Esophagus mucosa (tissue), 1 donor: ENCODE measurements around the gene RIN3. TPM values are rescaled to one million over a fixed set of nuclear protein-coding genes. Genes with fewer than 3 reads are reported as not detected.

Experiments used
- ATAC-seq: fragments of 200-7000 bp; cut with Tn5 transposase; one replicate; pipeline ENCODE4 v1.9.1; 2020
- total RNA-seq: library from RNA; stranded (reverse); gene quantifications from one replicate; pipeline ENCODE4 v1.2.4, GENCODE V29; 2023
- donor health status: DM: yes; HTN: yes; CAD: no.

The RIN3 gene
- total RNA-seq, 1 donor from 2014 or later, result 5.4 TPM

DNA sequence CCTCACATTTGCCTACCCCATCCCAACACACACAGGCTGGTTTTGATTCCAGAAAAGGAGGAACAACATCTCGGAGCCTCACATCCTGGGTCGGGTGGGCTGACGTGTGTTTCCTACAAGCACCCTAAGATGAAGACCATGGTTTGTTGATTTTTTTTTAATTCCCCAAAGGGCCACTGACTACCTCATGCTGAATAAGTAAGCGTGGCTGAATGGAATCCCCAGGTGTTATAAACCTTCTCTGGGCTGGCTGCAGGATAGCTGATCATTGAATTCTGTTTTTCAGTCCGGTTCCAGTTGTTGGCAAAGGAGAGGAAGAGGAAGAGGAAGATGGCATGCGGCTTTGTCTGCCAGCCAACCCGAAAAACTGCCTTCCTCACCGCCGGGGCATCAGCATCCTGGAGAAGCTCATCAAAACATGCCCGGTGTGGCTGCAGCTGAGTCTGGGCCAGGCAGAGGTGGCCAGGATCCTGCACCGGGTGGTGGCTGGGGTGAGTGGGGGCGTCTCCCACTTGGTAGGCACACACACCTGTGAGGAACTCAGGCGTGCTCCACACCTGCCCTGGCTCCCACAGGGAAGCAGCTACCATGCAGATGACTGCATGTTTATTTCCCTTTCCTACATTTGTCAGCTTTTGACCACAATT, 42.0 kb downstream of the RIN3 start:
- no peak for ATAC-seq

DNA sequence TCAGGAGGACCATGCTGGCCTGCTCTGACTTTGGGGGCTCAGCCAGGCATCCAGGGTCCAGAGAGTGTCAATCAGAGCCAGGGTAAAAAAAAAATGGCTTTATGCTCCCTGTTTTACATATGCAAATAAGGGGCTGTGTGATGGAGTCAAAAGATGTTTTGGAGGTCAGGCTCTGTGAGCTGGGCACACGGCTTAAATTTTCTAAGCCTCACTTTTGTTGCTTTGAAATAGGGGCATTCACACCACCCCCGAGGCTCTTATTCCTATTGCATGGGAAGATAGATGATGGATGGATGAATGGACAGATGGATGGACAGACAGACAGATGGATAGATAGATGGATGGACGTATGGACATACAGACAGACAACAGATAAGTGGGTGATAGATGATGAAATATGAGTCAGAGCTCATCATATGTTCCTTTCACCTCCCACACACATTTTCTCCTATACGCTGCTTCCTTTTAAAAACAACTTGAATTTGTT, 42.7 kb downstream of the RIN3 start:
- ATAC-seq, result no peak

DNA sequence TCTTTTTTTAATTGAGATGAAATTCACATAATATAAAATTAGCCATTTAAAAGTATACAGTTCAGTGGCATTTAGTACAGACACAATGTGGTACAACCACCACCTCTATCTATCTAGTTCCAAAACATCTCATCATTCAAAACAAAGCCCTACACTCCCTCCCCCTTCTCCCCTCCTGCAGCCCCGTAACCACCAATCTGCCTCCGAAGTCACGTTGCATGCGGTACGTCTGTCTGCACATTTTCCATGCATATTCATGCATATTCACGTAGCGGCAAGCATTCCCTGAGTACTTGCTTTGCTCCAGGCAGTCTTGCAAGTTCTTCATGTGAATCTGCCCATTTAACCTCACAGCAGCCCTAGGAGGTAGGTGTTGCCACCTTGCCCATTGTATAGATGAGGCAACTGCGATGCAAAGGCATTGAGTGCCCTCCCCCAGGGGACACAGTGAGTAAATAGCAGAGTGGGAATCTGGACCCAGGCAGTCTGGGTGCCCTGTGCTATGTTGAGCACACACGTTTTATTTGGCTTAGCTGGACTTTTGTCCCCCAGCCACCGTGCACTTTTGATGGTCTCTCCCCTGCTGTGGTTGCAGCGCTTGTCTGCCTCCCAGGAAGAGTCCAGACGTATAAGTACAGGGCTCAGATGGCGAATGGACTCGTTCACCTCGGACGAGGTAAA, 43.4 kb downstream of the RIN3 start:
- no peak for ATAC-seq

DNA sequence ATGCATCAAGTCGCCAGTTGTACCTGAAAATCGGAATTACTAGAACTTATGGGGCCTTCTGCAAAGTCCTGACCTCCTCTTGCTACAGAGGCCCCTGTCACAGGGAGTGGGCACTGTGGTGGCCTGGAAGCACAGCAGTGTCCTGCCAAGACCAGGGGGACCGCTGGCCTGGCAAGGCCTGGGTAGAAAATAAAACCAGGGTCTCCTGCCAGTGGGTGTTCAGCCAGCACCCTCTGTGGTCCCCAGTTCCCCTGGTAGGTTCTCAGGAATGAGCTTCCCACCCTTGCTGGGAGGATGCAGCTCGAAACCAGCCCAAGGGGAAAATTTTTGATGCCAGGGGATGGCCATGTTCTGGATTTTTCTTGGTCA, 43.9 kb downstream of the RIN3 start:
- ATAC-seq, result no peak

DNA sequence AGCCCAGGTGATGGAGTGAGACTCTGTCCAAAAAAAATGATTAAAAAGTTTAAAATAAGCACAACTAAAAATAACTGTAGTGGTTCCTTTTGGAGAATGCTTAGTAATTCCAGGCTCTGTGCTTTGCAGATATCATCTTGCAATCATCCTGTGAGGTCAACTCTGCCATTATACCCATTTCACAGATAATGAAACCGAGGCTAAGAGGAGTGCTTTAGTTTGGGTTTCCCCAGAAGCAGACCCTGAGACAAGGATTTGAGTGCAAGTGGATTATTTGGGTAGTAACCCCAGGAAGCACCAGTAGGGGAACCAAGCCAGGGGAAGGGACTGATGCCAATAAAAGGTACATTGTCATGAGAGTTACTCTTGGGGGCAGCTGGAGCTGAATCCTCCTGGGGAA, 44.7 kb downstream of the RIN3 start:
- no peak for ATAC-seq

DNA sequence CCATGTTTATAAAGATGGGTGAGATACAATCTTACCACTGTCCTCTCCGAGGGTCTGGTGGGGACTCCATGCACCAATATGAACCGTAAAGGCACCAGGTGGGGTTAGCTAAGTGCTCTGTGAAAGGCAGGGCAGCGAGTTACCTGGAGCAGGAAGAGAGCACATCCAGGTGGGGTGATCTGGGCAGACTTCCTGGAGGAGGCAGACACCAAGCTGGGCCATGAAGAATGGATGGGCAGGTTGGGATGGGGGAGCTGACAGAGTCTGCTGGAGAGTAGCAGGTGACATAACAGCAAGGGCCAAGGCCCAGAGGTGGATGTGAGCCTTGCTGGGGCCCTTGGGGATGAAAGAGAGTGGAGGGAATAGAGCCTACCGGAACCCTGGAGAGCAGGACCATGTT, 45.9 kb downstream of the RIN3 start:
- ATAC-seq, result no peak

DNA sequence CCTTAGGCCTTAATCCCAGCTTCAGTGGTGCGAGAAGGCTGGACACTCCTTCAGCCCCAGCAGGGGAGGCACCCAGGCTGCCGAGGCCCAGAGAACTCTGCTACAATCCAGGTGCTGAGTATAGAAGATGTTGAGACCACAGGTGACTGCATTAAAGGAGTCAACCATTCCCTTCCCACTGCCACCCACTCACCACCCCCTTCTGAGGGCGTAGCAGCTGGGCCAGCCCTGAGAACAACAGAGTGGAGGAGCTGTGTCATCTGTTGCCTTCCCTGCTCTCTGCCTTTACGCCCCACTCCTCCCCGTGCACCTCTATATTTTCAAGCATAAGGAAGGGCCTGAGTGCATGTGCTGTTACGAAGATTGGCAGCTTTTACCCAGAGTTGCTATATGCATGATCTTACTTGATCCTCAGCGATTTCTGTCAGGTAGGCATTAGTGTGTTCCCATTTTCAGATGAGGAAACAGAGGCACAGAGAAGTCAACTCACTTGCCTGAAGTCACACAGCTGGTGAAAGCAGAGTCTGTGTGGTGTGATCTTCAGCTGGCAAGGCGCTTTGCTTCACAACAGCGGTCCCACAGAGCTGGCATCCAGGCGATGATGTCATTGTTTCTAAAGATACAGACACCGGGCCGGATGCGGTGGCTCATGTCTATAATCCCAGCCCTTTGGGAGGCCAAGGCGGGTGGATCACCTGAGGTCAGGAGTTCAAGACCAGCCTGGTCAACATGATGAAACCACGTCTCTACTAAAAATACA, 46.7 kb downstream of the RIN3 start:
- no peak for ATAC-seq

DNA sequence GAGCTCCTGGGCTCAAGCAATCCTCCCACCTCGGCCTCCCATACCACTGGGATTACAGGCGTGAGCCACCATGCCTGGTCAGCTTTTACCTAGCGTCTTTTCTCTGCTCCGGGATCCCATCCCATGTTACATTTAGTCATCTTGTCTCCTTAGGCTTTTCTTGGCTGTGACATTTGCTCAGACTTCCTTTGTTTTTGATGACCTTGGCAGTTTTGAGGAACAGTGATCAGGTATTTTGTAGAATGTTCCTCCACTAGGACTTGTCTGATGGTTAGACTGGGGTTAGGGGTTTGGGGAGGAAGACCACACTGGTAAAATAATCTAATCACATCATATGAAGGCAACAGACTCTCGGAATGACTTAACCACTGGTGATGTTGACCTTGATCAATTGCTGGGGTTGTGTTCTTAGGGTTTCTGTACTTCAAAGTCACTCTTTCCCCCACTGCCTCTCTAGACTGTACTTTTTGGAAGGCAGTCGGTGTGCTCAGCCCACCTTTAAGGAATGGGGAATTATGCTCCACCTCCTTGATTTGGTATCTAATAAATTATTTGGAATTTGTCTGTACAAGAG, 48.4 kb downstream of the RIN3 start:
- ATAC-seq, result no peak

DNA sequence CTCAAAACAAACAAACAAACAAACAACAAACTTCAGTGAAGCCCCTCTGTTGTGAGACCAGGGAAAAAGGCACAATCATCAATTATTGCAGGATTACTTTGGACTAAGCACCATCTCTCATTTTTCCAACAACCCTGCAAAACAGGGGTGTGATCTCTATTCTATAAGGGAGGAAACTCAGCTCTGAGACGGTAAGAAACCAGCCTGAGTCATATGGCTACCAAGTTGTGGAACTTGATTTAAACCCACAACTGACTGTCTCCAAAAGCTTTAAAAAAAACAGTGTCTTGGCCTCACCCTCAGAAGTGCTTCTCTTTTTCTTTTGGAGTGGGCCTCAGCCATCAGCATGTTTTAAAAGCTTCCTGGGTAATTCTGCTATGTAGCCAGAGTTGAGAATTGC, 49.8 kb downstream of the RIN3 start:
- peak; percentile 73 for ATAC-seq

DNA sequence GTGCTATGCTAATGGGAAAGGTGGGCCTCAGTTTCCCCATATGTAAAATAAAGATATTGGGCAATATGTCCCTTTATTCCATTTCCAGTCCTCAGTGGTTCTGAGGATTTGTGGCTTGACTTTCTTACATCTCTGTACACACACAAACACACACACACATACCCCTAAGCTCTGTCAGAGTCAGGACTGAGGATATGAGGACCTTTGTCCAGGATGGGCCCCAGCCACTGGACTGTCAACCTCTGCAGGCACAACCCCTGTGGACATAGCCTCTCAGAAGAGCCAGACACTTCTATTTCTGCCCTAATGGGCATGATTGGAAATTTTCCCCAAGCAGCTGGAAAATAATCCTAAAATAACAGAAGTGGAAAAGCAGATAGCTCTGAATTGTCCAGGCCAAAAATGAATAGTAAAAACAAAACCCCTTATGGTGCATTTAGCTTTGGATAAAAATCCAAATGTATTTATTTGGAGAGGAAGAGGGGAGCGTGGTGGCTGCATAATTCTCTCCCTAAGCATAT, 50.2 kb downstream of the RIN3 start:
- no peak for ATAC-seq

DNA sequence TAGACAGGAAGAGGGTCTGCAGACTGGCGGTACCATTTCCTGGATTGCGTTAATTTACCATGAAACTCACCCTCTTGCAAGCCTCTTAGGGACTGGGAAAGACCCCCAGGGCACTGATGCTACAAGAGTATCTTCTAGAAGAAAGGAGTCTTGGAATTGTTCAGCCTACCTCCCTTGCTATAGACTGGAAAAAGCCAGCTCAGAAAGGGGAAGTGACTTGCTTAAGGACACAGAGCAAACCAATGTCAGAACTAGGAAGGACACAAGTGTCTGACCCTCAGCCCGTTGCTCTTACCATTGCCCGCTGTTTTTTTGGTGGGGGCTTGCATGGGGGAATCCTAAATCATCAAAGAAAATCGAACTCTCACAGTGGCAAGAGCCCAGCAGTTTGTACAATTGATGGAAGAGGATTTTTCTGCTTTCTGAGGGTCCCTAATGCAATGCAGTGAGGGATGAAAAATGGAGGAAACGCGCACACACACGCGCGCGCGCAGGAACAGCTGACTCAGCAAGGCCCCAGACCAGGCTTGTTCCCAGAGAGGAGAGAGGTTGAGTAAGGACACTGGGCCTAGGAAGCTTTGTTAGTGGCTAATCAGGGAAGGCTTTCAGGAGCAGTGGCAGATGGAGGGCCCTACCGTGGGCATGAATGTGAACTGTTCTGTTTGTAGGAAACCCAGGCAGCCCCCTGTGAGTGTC, 50.9 kb downstream of the RIN3 start:
- ATAC-seq, result no peak

DNA sequence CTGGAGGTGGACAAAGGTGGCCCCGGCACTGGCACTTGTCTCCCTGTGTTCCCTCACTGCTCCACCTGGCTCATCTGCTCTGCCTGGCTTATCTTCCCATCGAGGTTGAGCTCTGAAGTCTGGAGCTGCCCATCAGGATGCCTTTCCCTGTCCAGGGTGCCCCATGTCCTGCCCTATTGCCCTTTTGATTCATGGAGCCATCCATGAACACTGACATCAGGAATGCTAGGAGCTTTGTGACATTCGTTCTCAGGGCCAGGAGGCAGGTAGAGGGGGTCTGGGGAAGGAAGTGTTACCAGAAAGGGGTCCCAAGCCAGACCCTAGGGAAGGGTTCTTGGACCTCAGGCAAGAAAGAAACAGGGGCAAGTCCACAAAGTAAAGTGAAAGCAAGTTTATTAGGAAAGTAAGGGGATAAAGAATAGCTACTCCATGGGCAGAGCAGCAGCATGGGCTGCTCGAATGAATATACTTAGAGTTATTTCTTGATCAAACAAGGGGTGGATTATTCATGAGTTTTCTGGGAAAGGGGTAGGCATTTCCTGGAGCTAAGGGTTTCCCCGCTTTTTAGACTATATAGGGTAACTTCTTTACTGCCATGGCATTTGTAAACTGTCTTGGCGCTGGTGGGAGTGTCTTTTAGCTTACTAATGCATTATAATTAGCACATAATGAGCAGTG, 51.6 kb downstream of the RIN3 start:
- no peak for ATAC-seq

DNA sequence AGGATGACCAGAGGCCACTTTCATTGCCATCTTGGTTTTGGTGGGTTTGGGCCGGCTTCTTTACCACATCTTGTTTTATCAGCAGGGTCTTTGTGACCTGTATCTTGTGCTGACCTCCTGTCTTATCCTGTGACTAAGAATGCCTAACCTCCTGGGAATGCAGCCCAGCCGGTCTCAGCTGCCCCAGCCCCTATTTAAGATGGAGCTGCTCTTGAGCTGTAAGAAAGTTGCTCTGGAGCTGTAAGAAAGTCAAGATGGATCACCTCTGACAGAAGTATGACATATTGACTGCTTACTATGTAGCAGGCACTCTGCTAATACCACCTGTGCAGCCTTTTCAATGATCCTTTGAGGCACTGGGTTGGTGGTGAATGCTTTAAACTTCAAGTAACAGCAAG, 52.1 kb downstream of the RIN3 start:
- ATAC-seq, result peak; percentile 25

DNA sequence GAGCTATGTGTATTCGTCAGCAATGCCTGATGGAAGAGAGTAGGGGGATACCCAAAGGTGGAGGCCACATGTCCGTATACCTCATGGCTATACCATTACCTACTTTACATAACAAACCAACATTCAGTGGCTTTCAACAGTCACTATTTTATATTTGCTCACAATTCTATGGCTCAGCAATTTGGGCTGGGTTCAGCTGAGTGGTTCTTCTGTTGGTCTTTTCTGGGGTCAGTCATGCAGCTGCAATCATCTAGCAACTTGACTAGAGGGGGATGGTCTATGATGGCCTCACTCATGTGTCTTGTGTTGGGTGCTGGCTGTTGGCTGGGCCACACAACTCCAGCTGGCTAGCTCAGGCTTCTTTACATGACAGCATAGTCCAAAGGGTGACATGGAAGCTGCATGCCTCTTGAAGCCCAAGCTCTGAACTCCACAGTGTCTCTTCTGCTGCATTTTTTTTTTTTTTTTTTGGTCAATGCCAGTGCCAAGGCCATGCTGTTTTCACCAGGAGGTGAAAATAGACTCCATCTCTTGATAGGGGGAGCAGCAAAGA, 53.7 kb downstream of the RIN3 start:
- ATAC-seq, result no peak

DNA sequence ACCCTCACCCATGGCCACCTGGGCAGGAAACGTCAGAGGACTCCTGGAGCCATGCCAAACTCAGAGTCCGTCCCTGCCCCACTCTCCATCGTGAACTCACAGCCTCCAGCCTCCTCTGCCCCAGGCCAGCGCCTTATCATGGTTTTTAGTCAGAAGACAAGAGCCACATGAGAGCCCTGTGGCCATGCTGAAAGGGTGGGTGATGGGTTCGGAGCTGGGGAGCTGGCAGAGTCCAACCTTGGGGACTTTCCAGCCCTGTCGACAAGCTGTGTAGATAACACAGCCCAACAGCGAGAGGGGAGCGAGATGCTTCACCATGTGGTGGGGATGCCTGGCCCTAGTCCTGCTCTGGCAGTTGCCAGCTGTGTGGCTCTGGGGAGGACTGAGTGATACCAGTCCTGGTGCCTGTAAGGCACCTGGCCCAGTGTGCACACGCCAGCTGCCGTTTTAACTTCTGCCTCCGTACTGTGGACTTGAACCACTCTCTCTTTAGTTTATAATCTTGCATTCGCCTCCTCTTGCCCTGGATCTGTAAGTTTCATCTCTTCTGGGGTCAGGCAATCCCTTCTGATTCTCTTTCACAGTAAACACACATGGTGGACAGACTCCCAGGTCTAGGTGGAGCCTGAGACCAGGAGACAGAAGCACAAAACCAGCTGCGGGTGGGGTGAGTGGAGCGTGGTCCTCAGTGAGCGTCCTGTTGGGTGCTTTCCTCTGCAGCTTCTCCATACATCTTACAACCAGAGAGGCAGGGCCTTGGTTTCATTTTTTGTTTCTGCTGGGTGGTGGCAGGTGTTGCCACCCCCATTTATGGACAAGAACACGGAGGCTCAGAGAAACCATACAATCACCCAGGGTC, 55.3 kb downstream of the RIN3 start:
- peak; percentile 15 for ATAC-seq

DNA sequence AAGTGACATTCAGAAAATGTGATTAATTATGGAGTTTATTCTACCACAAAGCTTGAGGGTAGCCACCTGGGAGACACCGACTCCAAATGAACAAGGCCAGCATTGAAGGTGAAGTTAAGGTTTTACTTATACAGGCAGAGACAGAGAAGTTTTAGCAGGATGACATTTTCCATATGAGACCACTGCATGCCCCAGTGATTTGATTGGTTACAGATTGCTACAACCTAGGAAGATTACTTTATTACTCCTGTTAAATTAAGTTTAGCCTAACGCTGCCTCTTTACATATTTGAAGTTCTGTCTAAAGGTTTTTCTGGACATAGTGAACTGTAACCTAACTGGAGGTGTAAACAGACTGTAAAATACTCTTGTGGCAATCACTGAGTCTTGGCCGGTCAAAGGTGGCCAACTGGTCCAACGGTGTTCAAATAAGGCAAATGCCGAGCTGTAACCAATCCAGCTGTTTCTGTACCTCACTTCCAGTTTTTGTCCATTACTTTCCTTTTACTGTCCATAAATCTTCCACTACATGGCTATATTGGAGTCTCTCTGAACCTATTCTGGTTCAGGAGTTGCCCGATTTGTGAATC, 57.2 kb downstream of the RIN3 start:
- no peak for ATAC-seq

DNA sequence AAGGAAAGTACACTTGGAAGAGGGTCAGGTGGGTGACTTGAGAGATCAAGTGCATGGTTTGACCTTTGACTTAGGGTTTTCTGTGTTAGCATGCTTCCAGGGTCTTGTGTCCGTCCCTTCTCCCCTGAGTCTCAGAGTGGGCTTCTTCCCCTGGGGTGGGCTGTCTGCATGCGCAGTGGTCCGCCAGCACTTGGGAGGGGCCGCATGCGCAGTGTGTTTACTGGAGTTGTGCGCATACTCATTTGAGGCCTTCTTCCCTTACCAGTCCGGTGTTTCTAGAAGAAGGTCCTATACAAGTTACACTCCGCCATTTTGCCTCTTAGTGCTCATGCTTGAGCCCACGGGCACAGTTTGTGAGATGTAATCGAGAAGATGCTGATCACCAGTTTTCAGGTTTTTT, 58.5 kb downstream of the RIN3 start:
- no peak for ATAC-seq

DNA sequence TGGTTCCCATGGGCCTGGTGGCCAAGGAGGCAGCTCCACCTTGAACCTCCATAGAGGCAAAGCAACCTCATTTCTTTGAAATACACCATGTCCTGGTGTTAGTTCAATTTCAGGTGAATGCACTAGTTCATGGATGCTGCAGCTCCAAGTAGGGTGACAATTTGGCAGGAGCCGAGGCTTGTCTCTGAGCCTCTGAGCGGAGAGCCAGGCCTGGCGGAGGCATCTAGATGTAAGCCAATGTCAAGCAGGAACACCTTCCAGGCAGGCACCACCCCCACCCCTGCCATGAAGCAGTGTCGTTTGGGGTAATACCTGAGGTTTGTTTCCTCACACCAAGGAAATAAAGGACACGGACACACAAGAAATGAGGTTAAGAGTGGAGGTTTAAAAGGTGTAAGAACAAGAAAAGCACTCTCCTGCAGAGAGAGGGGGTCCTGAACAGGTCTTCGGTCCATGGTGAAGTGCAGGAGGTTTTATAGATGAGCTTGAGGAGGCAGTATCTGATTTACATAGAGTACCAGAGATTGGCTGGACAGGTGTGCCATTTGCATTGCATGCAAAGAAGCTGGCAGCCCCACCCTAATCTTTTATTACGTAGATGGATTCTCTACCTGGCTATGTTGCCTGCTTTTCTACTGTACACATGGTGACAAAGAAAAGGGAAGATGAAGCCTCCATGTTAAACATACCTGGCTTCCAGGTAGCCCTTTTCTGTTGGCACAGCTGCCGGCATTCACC, 60.3 kb downstream of the RIN3 start:
- peak; percentile 44 for ATAC-seq

DNA sequence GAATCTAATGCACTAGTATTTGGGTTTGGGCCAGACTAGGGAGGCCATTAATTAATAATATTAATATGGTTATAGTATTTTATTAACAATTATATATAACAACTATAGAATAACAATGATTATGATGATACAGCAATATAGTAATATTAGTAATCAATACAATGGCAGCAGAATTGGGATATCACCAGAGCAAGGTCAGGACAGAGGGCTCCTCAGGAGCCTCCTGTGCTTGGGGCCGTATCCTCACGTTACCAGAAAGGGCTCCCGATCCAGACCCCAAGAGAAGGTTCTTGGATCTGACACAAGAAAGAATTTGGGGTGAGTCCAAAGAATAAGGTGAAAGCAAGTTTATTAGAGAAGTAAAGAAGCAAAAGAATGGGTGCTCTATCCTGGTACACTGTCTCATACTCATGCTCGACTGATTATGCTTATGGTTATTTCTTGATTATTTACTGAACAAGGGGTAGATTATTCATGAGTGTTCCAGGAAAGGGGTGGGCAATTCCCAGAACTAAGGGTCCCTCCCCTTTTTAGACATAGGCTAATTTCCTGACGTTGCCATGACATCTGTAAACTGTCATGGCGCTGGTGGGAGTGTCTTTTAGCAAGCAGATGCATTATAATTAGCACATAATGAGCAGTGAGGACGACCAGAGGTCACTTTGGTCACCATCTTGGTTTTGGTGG, 61.6 kb downstream of the RIN3 start:
- ATAC-seq, result no peak
